ENCODE results near the gene ZFPM1.

DNA sequence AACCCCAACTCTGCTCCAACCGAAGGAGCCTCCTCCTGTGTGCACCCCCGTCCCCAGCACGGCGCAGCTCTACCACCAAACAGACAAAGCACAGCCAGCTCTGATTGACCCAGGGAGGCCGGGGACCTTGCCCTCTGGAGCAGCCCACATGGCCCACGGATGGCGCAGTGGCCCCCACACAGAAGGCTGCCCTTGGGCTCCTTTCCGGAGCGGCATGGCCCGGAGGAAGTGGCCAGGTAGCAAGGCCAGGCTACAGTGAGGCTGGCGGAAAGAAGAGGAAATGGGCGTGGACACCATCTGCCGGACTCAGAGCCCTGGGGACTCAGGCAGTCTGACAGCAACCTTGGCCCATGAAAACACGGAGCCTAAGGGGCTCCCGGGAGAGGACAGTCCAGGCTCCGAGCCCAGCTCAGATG is 97.2 kb downstream of the ZFPM1 start:
- TF ChIP-seq, protein P1, sequence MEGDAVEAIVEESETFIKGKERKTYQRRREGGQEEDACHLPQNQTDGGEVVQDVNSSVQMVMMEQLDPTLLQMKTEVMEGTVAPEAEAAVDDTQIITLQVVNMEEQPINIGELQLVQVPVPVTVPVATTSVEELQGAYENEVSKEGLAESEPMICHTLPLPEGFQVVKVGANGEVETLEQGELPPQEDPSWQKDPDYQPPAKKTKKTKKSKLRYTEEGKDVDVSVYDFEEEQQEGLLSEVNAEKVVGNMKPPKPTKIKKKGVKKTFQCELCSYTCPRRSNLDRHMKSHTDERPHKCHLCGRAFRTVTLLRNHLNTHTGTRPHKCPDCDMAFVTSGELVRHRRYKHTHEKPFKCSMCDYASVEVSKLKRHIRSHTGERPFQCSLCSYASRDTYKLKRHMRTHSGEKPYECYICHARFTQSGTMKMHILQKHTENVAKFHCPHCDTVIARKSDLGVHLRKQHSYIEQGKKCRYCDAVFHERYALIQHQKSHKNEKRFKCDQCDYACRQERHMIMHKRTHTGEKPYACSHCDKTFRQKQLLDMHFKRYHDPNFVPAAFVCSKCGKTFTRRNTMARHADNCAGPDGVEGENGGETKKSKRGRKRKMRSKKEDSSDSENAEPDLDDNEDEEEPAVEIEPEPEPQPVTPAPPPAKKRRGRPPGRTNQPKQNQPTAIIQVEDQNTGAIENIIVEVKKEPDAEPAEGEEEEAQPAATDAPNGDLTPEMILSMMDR (IDR thresholded peaks at IDR 0.05; ENCODE audit: low read depth, low read length): 0 out of 2 replicates have a peak, but pooled peaks have one; percentile 10
- TF ChIP-seq EZH2phosphoT487 (IDR thresholded peaks at IDR 0.05; ENCODE audit: low read depth): no peak

Data from OCI-LY3 (cell line).